H7 (cell line): ENCODE data around the gene CDH22. TPM values are rescaled to one million over a fixed set of nuclear protein-coding genes. Genes with fewer than 3 reads are reported as not detected.

ENCODE experiments used
- DNase-seq: peaks from one replicate; pipeline ENCODE4 v3.0.0; 2012
- H3K27me3 ChIP-seq: 2 replicates; pipeline ENCODE4 v1.6.0; 2011; ENCODE audit warnings: mild to moderate bottlenecking, low read length; ENCODE audit not compliant: control insufficient read depth, insufficient read depth
- H3K36me3 ChIP-seq: replicated peaks from 2 replicates; pipeline ENCODE4 v1.5.1; 2011; ENCODE audit warnings: low read length; ENCODE audit not compliant: control insufficient read depth, insufficient read depth
- H3K4me3 ChIP-seq: 2 replicates; pipeline ENCODE4 v1.5.1; 2011; ENCODE audit warnings: low read depth, mild to moderate bottlenecking, control low read depth, low read length, moderate library complexity; ENCODE audit not compliant: insufficient read depth
- total RNA-seq: library from RNA; depleted of rRNA; stranded (reverse); fragments of >200 nt; shearing (Covaris generic); gene quantifications from 2 replicates; pipeline ENCODE4 v1.2.3, GENCODE V29; 2014

The CDH22 gene
- total RNA-seq, 1 experiment from 2014 or later = 0.03 TPM

GRCh38 chr20:46264391-46265266 lies 43.7 kb downstream of the CDH22 start:
- H3K4me3 ChIP-seq = no peak overlapping the region
- no peaks in the 10 kb centered on the region for H3K27me3 ChIP-seq
- H3K36me3 ChIP-seq = no peaks in the 10 kb centered on the region
- no peak for DNase-seq

- peak; percentile 20 for DNase-seq
- Histone ChIP-seq H3K27me3 (no peaks in the 10 kb centered on the region; the same call in 1 of the 2 replicates), H3K36me3 (no peaks in the 10 kb centered on the region), H3K4me3 (no peak overlapping the region)
Measured at GRCh38 chr20:46261456-46262253, 46.6 kb downstream of the CDH22 start.

- Histone ChIP-seq H3K4me3 (no peak overlapping the region), H3K27me3 (no peaks in the 10 kb centered on the region; the same call in 1 of the 2 replicates), H3K36me3 (no peaks in the 10 kb centered on the region)
- DNase-seq = no peak
Measured at GRCh38 chr20:46260936-46261454, 47.3 kb downstream of the CDH22 start.

GRCh38 chr20:46260480-46260879 lies 47.8 kb downstream of the CDH22 start:
- Histone ChIP-seq H3K4me3 (no peak overlapping the region), H3K27me3 (no peaks in the 10 kb centered on the region; the same call in 1 of the 2 replicates), H3K36me3 (no peaks in the 10 kb centered on the region)
- no peak for DNase-seq

- Histone ChIP-seq H3K27me3 (no peaks in the 10 kb centered on the region; the same call in 1 of the 2 replicates), H3K36me3 (no peaks in the 10 kb centered on the region), H3K4me3 (no peak overlapping the region)
- DNase-seq = no peak
Measured at GRCh38 chr20:46259260-46259859, 48.9 kb downstream of the CDH22 start.

- Histone ChIP-seq H3K4me3 (no peak overlapping the region), H3K27me3 (peaks cover 6% of the 10 kb centered on the region), H3K36me3 (no peaks in the 10 kb centered on the region)
- DNase-seq = no peak
Measured at GRCh38 chr20:46257887-46258286, 50.4 kb downstream of the CDH22 start.

- Histone ChIP-seq H3K36me3 (no peaks in the 10 kb centered on the region), H3K27me3 (peaks cover 21% of the 10 kb centered on the region), H3K4me3 (no peak overlapping the region)
- DNase-seq = no peak
Measured at GRCh38 chr20:46256293-46256692, 52.0 kb downstream of the CDH22 start.

GRCh38 chr20:46255440-46256104 lies 52.7 kb downstream of the CDH22 start:
- no peaks in the 10 kb centered on the region for H3K36me3 ChIP-seq
- H3K4me3 ChIP-seq = no peak overlapping the region
- H3K27me3 ChIP-seq = peaks cover 27% of the 10 kb centered on the region
- DNase-seq = no peak

- DNase-seq = peak; percentile 82
- Histone ChIP-seq H3K36me3 (no peaks in the 10 kb centered on the region), H3K27me3 (peaks cover 36% of the 10 kb centered on the region), H3K4me3 (no peak overlapping the region)
Measured at GRCh38 chr20:46253391-46253790, 54.9 kb downstream of the CDH22 start.

- Histone ChIP-seq H3K36me3 (no peaks in the 10 kb centered on the region), H3K27me3 (peaks cover 36% of the 10 kb centered on the region), H3K4me3 (no peak overlapping the region)
- DNase-seq = no peak
Measured at GRCh38 chr20:46252352-46253091, 55.8 kb downstream of the CDH22 start.

- Histone ChIP-seq H3K27me3 (peaks cover 36% of the 10 kb centered on the region), H3K4me3 (peak overlapping the region; percentile 19; the same call in 1 of the 2 replicates), H3K36me3 (no peaks in the 10 kb centered on the region)
- peak; percentile 92 for DNase-seq
Measured at GRCh38 chr20:46251211-46251673, 57.1 kb downstream of the CDH22 start.

GRCh38 chr20:46250772-46251171 lies 57.5 kb downstream of the CDH22 start:
- peak overlapping the region; percentile 19; the same call in 1 of the 2 replicates for H3K4me3 ChIP-seq
- no peak for DNase-seq
- H3K27me3 ChIP-seq = peaks cover 36% of the 10 kb centered on the region
- no peaks in the 10 kb centered on the region for H3K36me3 ChIP-seq

GRCh38 chr20:46249671-46250070 lies 58.6 kb downstream of the CDH22 start:
- Histone ChIP-seq H3K27me3 (peaks cover 36% of the 10 kb centered on the region), H3K4me3 (no peak overlapping the region), H3K36me3 (no peaks in the 10 kb centered on the region)
- no peak for DNase-seq
